ENCODE results near the gene IL16. TPM values are rescaled to one million over a fixed set of nuclear protein-coding genes. Genes with fewer than 3 reads are reported as not detected.

Gene IL16
- total RNA-seq, 1 donor from 2014 or later: 16.5 TPM

Other genes with a start within 250 kb of the IL16 start
- gene MESD, start 207.1 kb upstream of the IL16 start, total RNA-seq: 30.7 TPM
- gene TLNRD1, start 196.0 kb upstream of the IL16 start, total RNA-seq: 26.0 TPM
- gene CFAP161, start 62.6 kb upstream of the IL16 start, total RNA-seq: 0.17 TPM
- gene STARD5, start 127.3 kb downstream of the IL16 start, total RNA-seq: 6.7 TPM
- gene TMC3, start 177.3 kb downstream of the IL16 start, total RNA-seq: 0.06 TPM